Measurements from ENCODE around the gene SLC8A2. TPM values are rescaled to one million over a fixed set of nuclear protein-coding genes. Genes with fewer than 3 reads are reported as not detected.

The SLC8A2 gene
- total RNA-seq, 1 experiment from 2014 or later = 6.7 TPM

DNA sequence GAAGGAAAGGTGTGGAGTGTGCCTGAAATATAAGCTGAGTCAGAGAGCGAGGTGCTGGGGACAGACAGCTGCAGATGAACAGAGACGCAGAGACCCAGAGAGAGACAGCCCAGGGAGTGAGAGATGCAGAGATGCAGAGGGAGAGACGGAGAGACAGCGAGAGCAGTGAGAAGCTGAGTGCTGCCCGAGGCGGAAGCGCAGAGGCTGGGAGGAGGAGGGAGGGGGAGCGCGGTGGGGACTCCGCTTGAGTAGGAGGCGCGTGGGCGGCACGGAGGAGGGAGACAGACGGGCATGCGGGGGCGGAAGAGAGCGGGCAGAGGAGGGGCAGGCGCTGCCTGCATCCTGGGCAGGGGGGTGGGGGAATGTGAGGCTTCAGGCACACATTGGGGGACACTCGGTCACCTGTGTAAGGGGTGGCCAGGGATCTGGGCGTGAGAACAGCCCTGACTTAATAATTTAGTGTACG is 25.7 kb downstream of the SLC8A2 start:
- H3K4me3 ChIP-seq (ENCODE audit: insufficient read depth, low read depth, low read length) = no peak overlapping the region; the same call in 1 of the 2 replicates
- H3K36me3 ChIP-seq (replicated peaks; ENCODE audit: control insufficient read depth, insufficient read depth, low read length) = no peaks in the 10 kb centered on the region
- peaks cover 28% of the 10 kb centered on the region for H3K27me3 ChIP-seq (ENCODE audit: control insufficient read depth, insufficient read depth, low read length)
- peak; percentile 82 for DNase-seq

DNA sequence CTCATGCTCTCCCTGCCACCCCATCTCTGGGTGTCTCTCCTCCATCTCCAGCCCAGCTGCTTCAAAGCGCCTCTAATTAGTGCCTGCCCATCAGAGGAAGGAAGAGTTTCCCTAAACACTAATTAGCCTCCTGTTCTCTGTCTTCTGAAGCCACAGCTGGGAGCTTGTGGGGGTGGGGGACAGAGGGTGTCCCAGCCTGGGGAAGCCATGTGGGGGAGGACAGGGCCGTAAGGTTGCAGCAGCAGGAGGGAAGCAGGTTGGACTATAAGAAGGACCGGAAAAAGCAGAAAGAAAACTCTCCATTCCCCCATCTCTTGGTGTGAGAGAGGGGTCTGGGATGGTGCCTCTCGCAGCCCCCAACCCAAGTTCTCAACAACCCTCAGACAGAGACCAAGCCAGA is 26.2 kb downstream of the SLC8A2 start:
- Histone ChIP-seq H3K4me3 (ENCODE audit: insufficient read depth, low read depth, low read length) (no peak overlapping the region), H3K27me3 (ENCODE audit: control insufficient read depth, insufficient read depth, low read length) (peaks cover 28% of the 10 kb centered on the region), H3K36me3 (replicated peaks; ENCODE audit: control insufficient read depth, insufficient read depth, low read length) (no peaks in the 10 kb centered on the region)
- DNase-seq = no peak

DNA sequence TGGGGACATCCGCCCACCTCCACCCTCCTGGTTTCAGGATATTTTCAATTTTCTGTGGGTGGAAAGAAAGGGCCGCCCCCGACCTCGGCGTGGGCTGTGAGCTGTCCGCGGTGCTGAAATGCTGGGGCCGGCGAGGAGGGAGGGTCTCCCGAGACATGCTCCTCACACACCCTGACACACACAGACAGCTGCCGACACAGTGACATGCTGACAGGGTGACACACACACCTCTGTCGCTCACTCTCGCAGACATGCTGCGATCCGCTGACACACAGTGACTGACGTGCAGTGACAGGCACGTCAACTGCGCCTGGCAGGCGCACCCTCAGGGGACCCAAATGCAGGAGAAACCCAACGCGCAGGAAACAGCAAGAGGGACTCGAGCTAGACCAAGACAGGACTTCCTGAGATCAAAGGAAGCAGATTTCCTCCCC is 27.3 kb downstream of the SLC8A2 start:
- no peak overlapping the region for H3K4me3 ChIP-seq (ENCODE audit: insufficient read depth, low read depth, low read length)
- peak; percentile 89 for DNase-seq
- no peaks in the 10 kb centered on the region for H3K36me3 ChIP-seq (replicated peaks; ENCODE audit: control insufficient read depth, insufficient read depth, low read length)
- peaks cover 28% of the 10 kb centered on the region for H3K27me3 ChIP-seq (ENCODE audit: control insufficient read depth, insufficient read depth, low read length)

DNA sequence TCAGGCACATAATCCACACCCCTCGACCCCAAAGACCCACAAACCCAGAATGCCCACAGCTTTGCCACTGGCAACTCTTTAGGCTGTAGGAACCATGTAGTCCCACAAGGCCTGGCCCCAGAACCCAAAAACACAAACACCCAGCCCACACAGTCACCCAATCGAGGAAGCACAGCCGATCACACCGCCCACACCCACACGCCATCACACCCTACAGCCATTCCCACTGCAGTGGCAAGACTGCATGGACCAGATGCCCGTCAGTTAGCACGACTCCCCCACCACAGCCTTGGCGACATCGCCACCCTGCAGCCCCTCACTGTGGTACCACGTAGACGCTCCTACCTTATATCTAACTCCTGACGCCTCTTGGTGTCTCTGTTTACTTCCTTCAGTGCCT is 28.4 kb downstream of the SLC8A2 start:
- Histone ChIP-seq H3K36me3 (replicated peaks; ENCODE audit: control insufficient read depth, insufficient read depth, low read length) (no peaks in the 10 kb centered on the region), H3K27me3 (ENCODE audit: control insufficient read depth, insufficient read depth, low read length) (peaks cover 25% of the 10 kb centered on the region), H3K4me3 (ENCODE audit: insufficient read depth, low read depth, low read length) (no peak overlapping the region)
- DNase-seq = no peak

DNA sequence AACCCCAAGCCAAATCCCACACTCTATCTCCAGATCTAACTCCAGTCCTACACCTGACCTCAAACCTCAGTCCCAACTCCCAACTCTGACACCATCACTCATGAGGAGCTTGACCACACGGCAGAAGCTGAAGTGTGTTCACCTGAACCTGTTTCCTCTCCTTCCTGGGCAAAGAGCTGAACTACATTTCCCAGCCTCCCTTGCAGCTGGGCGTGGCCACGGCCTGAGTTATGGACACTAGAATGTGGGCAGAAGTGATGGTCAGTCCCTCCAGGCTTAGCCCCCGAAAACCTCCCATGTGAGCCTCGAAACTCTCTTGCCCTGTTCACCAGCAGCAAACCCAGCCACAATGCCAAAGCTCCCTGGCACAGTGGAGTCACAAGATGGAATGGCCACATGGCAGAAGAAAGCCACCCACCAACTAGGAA is 32.9 kb downstream of the SLC8A2 start:
- Histone ChIP-seq H3K36me3 (replicated peaks; ENCODE audit: control insufficient read depth, insufficient read depth, low read length) (no peaks in the 10 kb centered on the region), H3K27me3 (ENCODE audit: control insufficient read depth, insufficient read depth, low read length) (peaks cover 2% of the 10 kb centered on the region; the same call in 1 of the 2 replicates), H3K4me3 (ENCODE audit: insufficient read depth, low read depth, low read length) (no peak overlapping the region)
- DNase-seq = no peak

DNA sequence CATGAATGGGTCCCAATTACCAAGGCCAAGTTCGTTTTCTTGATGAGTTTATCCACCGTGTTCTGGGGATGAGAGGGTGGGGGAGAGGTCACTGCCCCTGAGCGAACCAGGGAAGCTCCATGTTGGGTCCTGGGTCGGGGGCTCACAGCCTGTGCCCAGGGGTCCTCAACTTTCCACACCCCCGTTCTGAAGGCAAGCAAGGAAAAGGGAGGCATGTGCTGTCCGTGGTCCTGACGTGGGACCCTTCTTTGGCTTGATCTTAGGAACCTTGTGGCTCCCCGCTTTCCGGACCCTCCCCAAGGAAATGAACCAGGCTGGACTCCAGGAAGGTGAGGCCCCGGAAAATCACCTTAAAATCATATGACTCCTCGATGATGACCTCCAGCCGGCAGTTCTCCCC is 34.2 kb downstream of the SLC8A2 start:
- DNase-seq = no peak
- H3K36me3 ChIP-seq (replicated peaks; ENCODE audit: control insufficient read depth, insufficient read depth, low read length) = no peaks in the 10 kb centered on the region
- H3K4me3 ChIP-seq (ENCODE audit: insufficient read depth, low read depth, low read length) = no peak overlapping the region
- no peaks in the 10 kb centered on the region; the same call in 1 of the 2 replicates for H3K27me3 ChIP-seq (ENCODE audit: control insufficient read depth, insufficient read depth, low read length)

DNA sequence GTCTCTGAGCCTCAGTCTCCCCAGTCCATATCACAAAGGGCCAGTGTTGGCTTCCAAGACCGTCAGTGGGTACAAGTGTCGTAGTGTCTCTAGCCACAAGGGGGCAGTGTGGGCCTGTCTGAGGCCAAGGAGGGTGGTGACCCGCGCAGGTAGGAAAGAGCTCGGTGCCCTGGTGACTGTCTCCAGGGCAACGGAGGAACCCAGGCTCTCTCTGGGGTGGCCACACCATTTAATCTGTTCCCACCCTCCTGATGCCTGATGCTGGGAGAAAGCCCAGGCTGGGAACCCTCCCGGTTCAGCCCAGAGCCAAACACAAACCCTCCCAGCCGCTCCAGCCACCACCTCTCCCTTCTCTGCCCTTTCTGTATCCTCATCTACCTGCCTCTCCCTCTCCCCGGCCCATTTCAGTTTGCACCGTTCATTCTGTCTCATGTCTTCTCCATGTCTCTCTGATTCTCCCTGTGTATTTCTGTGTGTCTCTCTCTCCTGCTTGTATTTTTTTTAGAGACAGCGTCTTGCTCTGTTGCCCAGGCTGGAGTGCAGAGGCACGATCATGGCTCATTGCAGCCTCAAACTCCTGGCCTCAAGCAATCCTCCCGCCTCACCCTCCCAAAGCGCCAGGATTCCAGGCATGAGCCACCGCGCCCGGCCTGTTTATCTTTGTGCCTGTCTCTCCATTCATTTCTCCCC is 34.8 kb downstream of the SLC8A2 start:
- no peaks in the 10 kb centered on the region; the same call in 1 of the 2 replicates for H3K27me3 ChIP-seq (ENCODE audit: control insufficient read depth, insufficient read depth, low read length)
- DNase-seq = peak; percentile 90

DNA sequence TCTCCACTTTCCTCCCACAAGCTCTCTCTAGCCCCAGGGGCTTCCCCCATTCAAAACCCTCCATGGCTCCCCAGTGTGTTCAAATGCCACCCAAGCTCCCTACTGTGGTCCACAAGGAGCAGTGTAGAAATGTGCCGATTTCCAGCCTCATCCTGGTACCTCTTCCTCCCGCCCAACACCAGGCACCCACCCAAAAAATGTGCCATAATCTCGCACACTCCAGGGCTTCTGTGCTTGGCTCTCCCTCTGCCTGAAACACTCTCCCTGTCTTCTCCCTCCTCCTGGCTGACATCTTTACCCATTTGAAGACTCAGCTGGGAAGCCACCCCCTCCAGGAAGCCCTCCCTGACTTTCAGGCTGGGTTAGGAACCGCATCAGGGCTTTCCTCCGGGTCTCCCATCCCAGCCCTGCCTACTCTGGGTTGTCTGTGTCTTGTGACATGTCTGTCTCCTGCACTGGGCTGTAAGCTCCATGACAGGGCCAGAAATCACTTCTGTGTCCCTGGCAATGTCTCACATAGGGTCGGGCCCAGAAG is 35.7 kb downstream of the SLC8A2 start:
- DNase-seq = no peak

More for the DNA sequence above, 34.8 kb downstream of the SLC8A2 start:
- no peaks in the 10 kb centered on the region for H3K36me3 ChIP-seq (replicated peaks; ENCODE audit: control insufficient read depth, insufficient read depth, low read length)
- no peak overlapping the region for H3K4me3 ChIP-seq (ENCODE audit: insufficient read depth, low read depth, low read length)

DNA sequence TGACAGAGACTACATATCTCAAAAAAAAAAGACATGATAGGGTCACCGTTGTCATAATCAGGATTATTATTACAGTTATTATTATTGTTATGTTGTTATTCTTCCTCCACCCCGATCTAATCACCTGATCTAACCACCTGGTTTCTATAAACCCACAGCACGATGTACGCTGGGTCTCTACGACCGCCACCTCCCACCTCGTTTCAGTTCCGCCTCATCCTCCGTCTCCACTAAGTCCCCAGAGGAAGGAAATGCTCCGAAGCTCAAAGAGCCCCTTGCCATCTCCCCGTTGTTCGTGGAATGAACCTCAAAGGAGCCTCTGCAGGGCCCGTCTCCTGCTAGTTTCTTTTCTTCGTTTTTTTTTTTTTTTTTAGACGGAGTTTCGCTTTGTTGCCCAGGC is 36.5 kb downstream of the SLC8A2 start:
- Histone ChIP-seq H3K27me3 (ENCODE audit: control insufficient read depth, insufficient read depth, low read length) (peaks cover 7% of the 10 kb centered on the region), H3K36me3 (replicated peaks; ENCODE audit: control insufficient read depth, insufficient read depth, low read length) (no peaks in the 10 kb centered on the region), H3K4me3 (ENCODE audit: insufficient read depth, low read depth, low read length) (no peak overlapping the region)
- no peak for DNase-seq

More for the DNA sequence above, 35.7 kb downstream of the SLC8A2 start:
- no peaks in the 10 kb centered on the region; the same call in 1 of the 2 replicates for H3K27me3 ChIP-seq (ENCODE audit: control insufficient read depth, insufficient read depth, low read length)
- no peak overlapping the region for H3K4me3 ChIP-seq (ENCODE audit: insufficient read depth, low read depth, low read length)
- no peaks in the 10 kb centered on the region for H3K36me3 ChIP-seq (replicated peaks; ENCODE audit: control insufficient read depth, insufficient read depth, low read length)

DNA sequence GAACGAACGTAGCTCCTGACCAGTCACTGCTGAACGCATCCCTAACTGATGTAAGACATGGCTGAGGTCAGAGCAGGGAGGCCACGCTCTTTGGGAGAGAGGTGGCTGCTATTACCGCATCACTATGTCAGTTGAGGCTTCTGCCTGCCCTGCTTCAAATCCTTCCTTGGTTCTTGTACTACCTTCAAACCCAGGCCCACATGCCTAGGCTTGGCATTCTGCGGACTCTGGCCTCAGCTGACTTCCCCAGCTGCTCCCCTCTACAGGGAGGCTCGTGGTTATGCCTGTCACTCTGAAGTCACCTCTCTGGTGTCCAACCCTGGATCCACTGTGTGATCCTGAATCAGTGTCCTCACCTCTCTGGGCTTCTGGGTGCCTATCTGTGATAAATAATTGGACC is 37.6 kb downstream of the SLC8A2 start:
- peaks cover 18% of the 10 kb centered on the region for H3K27me3 ChIP-seq (ENCODE audit: control insufficient read depth, insufficient read depth, low read length)
- H3K36me3 ChIP-seq (replicated peaks; ENCODE audit: control insufficient read depth, insufficient read depth, low read length) = no peaks in the 10 kb centered on the region
- no peak overlapping the region for H3K4me3 ChIP-seq (ENCODE audit: insufficient read depth, low read depth, low read length)
- no peak for DNase-seq

DNA sequence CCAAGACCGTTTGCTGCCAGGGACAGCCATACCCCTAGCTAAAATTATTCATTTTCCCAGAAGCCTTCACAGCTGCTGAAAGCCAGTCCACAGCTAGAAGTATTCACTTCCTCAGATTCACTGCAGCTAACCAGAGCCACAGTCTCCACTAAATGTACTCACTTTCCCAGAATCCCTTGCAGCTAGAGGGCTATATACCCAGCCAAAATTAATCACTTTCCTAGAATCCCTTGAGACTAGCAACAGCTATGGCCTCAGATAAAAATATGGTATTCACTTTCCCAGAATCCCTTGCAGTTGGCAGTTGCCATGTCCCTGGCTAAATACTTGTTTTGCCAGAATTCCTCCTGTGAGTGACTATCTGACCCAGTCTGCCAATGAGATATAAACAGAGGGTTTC is 38.6 kb downstream of the SLC8A2 start:
- Histone ChIP-seq H3K4me3 (ENCODE audit: insufficient read depth, low read depth, low read length) (no peak overlapping the region), H3K27me3 (ENCODE audit: control insufficient read depth, insufficient read depth, low read length) (peaks cover 24% of the 10 kb centered on the region), H3K36me3 (replicated peaks; ENCODE audit: control insufficient read depth, insufficient read depth, low read length) (no peaks in the 10 kb centered on the region)
- DNase-seq = no peak

DNA sequence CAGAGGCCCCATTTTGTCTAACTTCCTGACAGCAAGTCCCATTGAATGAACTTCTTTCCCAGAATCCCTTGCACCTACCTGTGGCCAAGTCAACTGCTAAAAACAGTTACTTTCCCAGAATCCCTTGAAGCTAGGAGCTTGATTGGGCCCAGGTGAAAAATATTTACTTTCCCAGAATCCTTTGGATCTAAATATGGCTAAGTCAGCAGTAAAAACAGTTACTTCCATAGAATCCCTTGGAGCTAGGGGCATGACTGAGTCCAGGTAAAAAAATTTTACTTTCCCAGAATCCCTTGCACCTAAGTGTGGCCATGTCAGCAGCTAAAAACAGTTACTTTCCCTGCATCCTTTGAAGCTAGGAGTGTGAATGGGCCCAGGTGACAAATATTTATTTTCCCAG is 39.2 kb downstream of the SLC8A2 start:
- Histone ChIP-seq H3K36me3 (replicated peaks; ENCODE audit: control insufficient read depth, insufficient read depth, low read length) (no peaks in the 10 kb centered on the region), H3K27me3 (ENCODE audit: control insufficient read depth, insufficient read depth, low read length) (peaks cover 24% of the 10 kb centered on the region), H3K4me3 (ENCODE audit: insufficient read depth, low read depth, low read length) (no peak overlapping the region)
- DNase-seq = no peak

DNA sequence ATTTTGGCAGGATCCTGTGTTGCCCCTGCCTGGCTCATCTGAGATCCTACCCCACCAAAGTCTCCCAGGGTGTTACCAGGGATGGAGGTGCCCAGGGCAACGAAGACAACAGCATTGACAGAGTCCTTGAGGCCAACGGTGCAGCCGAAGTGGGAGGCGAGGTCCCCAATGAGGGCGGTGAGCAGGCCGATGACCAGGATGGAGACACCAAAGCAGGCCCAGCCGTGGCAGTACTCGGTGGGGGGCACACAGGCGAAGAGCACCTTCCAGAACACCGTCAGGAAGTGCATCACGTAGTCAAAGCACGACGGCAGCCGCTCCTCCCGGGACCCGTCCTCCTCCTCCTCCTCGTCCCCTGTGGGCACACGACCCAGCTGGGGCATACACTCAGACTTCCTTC is 39.6 kb downstream of the SLC8A2 start:
- DNase-seq = no peak
- Histone ChIP-seq H3K36me3 (replicated peaks; ENCODE audit: control insufficient read depth, insufficient read depth, low read length) (no peaks in the 10 kb centered on the region), H3K4me3 (ENCODE audit: insufficient read depth, low read depth, low read length) (no peak overlapping the region), H3K27me3 (ENCODE audit: control insufficient read depth, insufficient read depth, low read length) (peaks cover 24% of the 10 kb centered on the region)

DNA sequence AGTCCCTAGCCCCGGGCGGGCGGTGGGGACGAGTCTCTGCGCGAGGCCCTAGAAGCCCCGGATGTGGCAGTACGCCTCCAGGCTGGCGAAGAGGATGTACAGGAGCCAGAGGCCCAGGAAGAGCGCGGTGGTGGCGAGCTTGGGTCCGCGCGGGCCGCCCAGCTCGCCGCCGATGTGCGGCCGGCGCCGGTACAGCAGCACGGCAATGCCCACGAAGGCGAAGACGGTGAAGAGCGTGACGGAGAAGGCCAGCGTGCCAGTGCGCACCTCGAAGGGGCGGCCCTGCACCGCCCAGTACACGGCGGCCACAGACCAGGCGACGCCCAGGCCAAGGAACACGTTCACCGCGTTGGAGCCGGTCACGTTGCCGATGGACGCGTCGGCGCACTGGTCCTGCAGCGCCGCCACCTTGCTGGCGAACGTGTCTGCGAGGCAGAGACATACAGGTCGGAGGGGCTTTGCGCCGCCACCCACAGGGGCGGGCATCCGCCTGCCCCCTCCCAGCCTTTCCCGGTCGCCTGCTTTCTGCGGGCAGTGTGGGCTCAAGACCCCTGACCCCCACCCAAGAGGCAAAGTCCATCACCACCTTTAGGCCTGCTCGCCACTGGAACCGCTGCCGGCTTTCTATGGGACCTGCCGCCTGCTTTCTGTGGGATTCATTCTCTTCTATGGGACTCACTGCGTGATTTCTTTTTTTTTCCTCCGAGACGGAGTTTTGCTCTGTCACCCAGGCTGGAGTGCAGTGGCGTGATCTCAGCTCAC is 41.5 kb downstream of the SLC8A2 start:
- Histone ChIP-seq H3K36me3 (replicated peaks; ENCODE audit: control insufficient read depth, insufficient read depth, low read length) (no peaks in the 10 kb centered on the region), H3K4me3 (ENCODE audit: insufficient read depth, low read depth, low read length) (peak overlapping the region; percentile 43), H3K27me3 (ENCODE audit: control insufficient read depth, insufficient read depth, low read length) (peaks cover 27% of the 10 kb centered on the region)
- DNase-seq = peak; percentile 81
